Panc1 (cell line): ENCODE results near the gene ZFTA. TPM values are rescaled to one million over a fixed set of nuclear protein-coding genes. Genes with fewer than 3 reads are reported as not detected.

Source experiments
- ATAC-seq: fragments of 200-7000 bp; cut with Tn5 transposase; 2 replicates; pipeline ENCODE4 v1.9.1; 2020; ENCODE audit warnings: mild to moderate bottlenecking, moderate library complexity
- BruUV-seq: library from RNA; stranded (reverse); fragments of 400-500 nt; replicated peaks from 2 replicates; lab custom pipeline; 2021; lab: Mats Ljungman, UMichigan
- CTCF ChIA-PET: fragments of 300-600 bp; sonication (Branson Sonifier 250); formaldehyde crosslinking; loops from one replicate; lab custom pipeline; 2022; ENCODE audit warnings: antibody characterized with exemption; lab: Charles Lee
- POLR2A ChIA-PET: fragments of 300-600 bp; sonication (Branson Sonifier 250); formaldehyde crosslinking; loops from one replicate; lab custom pipeline; 2022; ENCODE audit warnings: antibody characterized with exemption; lab: Charles Lee
- DNase-seq: peaks from one replicate; pipeline ENCODE4 v3.0.0-alpha.2; 2010; ENCODE audit warnings: low read depth, low spot score
- H3K27ac ChIP-seq: 2 replicates; pipeline ENCODE4 v1.5.1; 2011; ENCODE audit warnings: mild to moderate bottlenecking, low read length, inconsistent platforms
- H3K27me3 ChIP-seq: fragments of 200-500 bp; sonication (Bioruptor generic); 2 replicates; pipeline ENCODE4 v1.6.0; 2014; ENCODE audit warnings: low read length, inconsistent platforms; ENCODE audit not compliant: control insufficient read depth, insufficient read depth
- H3K36me3 ChIP-seq: fragments of 200-500 bp; sonication (Bioruptor generic); 2 replicates; pipeline ENCODE4 v1.5.1; 2014; ENCODE audit warnings: inconsistent platforms, mild to moderate bottlenecking, low read length, moderate library complexity; ENCODE audit not compliant: control insufficient read depth, insufficient read depth
- H3K4me1 ChIP-seq: 2 replicates; pipeline ENCODE4 v1.5.1; 2011; ENCODE audit warnings: inconsistent platforms, mild to moderate bottlenecking, low read length, moderate library complexity; ENCODE audit not compliant: control insufficient read depth, insufficient read depth
- H3K4me3 ChIP-seq, 2 experiments: 2 replicates each; pipeline ENCODE4 v1.5.1; 2011 to 2012; ENCODE audit warnings: low read depth in 2 of 2, low read length in 2 of 2, mild to moderate bottlenecking in 2 of 2, inconsistent platforms in 1 of 2, moderate library complexity in 1 of 2
- H3K9me3 ChIP-seq: fragments of 200-500 bp; sonication (Bioruptor generic); 2 replicates; pipeline ENCODE4 v1.5.1; 2014; ENCODE audit warnings: low read depth, mild to moderate bottlenecking, inconsistent platforms, low read length, moderate library complexity; ENCODE audit not compliant: control insufficient read depth, insufficient read depth
- POLR2AphosphoS5 ChIP-seq: IDR thresholded peaks from 2 replicates; pipeline ENCODE4 v1.6.1; 2012; ENCODE audit warnings: mild to moderate bottlenecking, low read depth, low read length, moderate library complexity
- SIN3A ChIP-seq: IDR thresholded peaks from 2 replicates; pipeline ENCODE4 v1.6.1; 2012; ENCODE audit warnings: low read depth, mild to moderate bottlenecking, low read length, moderate library complexity, borderline replicate concordance; ENCODE audit not compliant: insufficient read depth
- TCF7L2 ChIP-seq: IDR thresholded peaks from 2 replicates; pipeline ENCODE4 v1.6.1; 2011; ENCODE audit warnings: mild to moderate bottlenecking, low read depth, low read length, inconsistent platforms
- in situ Hi-C: cut with HindIII; loops from 2 replicates; pipeline ENCODE4 v1.10.0; 2016; ENCODE audit warnings: low sequenced_read_pairs, low pct_unique_long_range_greater_than_20kb
- intact Hi-C: fragments of 100-400 bp; cut with micrococcal nuclease; formaldehyde crosslinking; loops from one replicate; pipeline ENCODE4 v1.10.0; 2022; ENCODE audit not compliant: unreplicated experiment
- total RNA-seq: library from RNA; stranded (reverse); gene quantifications from one replicate; pipeline ENCODE4 v1.2.1, GENCODE V29; 2021; ENCODE audit not compliant: unreplicated experiment
- TF ChIP-seq, protein P1 (sequence below), 2 experiments: IDR thresholded peaks; 2 replicates each; pipeline ENCODE4 v1.6.1; 2011 to 2012; ENCODE audit warnings: low read depth in 2 of 2, control low read depth in 1 of 2, low read length in 1 of 2, mild to moderate bottlenecking in 1 of 2, moderate library complexity in 1 of 2; ENCODE audit not compliant: insufficient read depth in 1 of 2
- TF ChIP-seq, protein P2 (sequence below): fragments of 450-650 bp; IDR thresholded peaks from 2 replicates; pipeline ENCODE4 v1.5.1; 2017; ENCODE audit warnings: mild to moderate bottlenecking

Gene ZFTA
- total RNA-seq, 1 experiment from 2014 or later: 16.1 TPM

DNA sequence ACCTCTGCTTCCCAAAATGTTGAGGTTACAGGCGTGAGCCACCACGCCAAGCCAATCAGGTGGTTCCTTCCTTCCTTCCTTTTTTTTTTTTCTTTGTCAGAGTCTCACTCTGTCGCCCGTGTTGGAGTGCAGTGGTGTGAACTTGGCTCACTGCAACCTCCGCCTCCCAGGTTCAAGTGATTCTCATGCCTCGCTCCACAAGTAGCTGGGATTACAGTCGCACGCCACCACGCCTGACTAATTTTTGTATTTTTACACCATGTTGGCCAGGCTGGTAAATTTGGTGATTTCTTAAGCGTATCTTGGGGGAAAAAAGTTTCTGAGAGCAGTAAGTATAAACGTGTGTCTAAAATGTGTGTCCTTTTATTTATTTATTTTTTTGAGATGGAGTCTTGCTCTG lies 26.5 kb upstream of the ZFTA start:
- Histone ChIP-seq H3K4me1 (no peaks in the 10 kb centered on the region), H3K36me3 (no peaks in the 10 kb centered on the region), H3K9me3 (no peaks in the 10 kb centered on the region), H3K27me3 (no peaks in the 10 kb centered on the region), H3K4me3 (no peak overlapping the region), H3K27ac (no peak overlapping the region)
- CTCF ChIA-PET: no interaction called here
- POLR2A ChIA-PET: no interaction called here
- no peak for ATAC-seq
- DNase-seq: no peak
- intact Hi-C loops (no loop called here), in situ Hi-C loops (no loop called here)
- TF ChIP-seq, protein P1, sequence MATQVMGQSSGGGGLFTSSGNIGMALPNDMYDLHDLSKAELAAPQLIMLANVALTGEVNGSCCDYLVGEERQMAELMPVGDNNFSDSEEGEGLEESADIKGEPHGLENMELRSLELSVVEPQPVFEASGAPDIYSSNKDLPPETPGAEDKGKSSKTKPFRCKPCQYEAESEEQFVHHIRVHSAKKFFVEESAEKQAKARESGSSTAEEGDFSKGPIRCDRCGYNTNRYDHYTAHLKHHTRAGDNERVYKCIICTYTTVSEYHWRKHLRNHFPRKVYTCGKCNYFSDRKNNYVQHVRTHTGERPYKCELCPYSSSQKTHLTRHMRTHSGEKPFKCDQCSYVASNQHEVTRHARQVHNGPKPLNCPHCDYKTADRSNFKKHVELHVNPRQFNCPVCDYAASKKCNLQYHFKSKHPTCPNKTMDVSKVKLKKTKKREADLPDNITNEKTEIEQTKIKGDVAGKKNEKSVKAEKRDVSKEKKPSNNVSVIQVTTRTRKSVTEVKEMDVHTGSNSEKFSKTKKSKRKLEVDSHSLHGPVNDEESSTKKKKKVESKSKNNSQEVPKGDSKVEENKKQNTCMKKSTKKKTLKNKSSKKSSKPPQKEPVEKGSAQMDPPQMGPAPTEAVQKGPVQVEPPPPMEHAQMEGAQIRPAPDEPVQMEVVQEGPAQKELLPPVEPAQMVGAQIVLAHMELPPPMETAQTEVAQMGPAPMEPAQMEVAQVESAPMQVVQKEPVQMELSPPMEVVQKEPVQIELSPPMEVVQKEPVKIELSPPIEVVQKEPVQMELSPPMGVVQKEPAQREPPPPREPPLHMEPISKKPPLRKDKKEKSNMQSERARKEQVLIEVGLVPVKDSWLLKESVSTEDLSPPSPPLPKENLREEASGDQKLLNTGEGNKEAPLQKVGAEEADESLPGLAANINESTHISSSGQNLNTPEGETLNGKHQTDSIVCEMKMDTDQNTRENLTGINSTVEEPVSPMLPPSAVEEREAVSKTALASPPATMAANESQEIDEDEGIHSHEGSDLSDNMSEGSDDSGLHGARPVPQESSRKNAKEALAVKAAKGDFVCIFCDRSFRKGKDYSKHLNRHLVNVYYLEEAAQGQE (IDR thresholded peaks at IDR 0.05; ENCODE audit: insufficient read depth in 1 of 2, low read depth in 2 of 2, low read length in 1 of 2): no peak
- TF ChIP-seq POLR2AphosphoS5: no peak
- no peak for TF ChIP-seq TCF7L2
- TF ChIP-seq SIN3A: no peak
- TF ChIP-seq, protein P2, sequence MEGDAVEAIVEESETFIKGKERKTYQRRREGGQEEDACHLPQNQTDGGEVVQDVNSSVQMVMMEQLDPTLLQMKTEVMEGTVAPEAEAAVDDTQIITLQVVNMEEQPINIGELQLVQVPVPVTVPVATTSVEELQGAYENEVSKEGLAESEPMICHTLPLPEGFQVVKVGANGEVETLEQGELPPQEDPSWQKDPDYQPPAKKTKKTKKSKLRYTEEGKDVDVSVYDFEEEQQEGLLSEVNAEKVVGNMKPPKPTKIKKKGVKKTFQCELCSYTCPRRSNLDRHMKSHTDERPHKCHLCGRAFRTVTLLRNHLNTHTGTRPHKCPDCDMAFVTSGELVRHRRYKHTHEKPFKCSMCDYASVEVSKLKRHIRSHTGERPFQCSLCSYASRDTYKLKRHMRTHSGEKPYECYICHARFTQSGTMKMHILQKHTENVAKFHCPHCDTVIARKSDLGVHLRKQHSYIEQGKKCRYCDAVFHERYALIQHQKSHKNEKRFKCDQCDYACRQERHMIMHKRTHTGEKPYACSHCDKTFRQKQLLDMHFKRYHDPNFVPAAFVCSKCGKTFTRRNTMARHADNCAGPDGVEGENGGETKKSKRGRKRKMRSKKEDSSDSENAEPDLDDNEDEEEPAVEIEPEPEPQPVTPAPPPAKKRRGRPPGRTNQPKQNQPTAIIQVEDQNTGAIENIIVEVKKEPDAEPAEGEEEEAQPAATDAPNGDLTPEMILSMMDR: no peak
- BruUV-seq: no TSS peak

DNA sequence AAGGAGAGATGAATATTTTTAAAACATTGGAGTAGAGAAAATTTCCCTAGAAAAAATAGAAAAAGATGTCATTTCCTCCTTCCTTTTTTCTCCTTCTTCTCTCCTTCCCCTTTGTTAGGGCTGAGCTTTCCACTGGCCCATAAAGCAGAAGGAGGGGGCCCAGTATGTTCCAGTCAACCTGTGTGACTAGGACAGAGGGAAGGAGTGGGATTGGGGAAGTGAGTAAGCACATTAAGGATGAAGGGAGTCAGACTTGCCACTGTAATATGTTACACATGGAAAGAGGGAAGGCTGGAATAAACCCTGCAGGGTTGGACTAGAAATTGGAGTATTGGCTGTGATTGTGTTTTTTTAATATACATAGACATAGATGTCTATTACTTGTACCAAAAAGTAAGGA lies 24.6 kb upstream of the ZFTA start:
- Histone ChIP-seq H3K4me1 (no peaks in the 10 kb centered on the region), H3K27ac (no peak overlapping the region), H3K4me3 (no peak overlapping the region), H3K36me3 (no peaks in the 10 kb centered on the region), H3K27me3 (no peaks in the 10 kb centered on the region), H3K9me3 (no peaks in the 10 kb centered on the region)
- in situ Hi-C loops (no loop called here), intact Hi-C loops (no loop called here)
- no TSS peak for BruUV-seq
- ChIA-PET POLR2A (no interaction called here), CTCF (no interaction called here)
- ATAC-seq (no peak), DNase-seq (no peak)
- TF ChIP-seq, protein P2: no peak
- TF ChIP-seq, protein P1 (IDR thresholded peaks at IDR 0.05; ENCODE audit: insufficient read depth in 1 of 2, low read depth in 2 of 2, low read length in 1 of 2): no peak
- TF ChIP-seq SIN3A (no peak), TCF7L2 (no peak), POLR2AphosphoS5 (no peak)
